Measurements from ENCODE around the gene XRCC3.
"Not testable (repeated sequence)": the region's sequence is repeated elsewhere in the genome, so short reads cannot be mapped to it uniquely, and the experiment has no call there.

XRCC3 gene

GRCh38 chr14:103692159-103692558 is 23.1 kb downstream of the XRCC3 start:
- DNase-seq, result no peak

GRCh38 chr14:103691655-103692054 is 23.6 kb downstream of the XRCC3 start:
- DNase-seq, result not testable (repeated sequence)

DNA sequence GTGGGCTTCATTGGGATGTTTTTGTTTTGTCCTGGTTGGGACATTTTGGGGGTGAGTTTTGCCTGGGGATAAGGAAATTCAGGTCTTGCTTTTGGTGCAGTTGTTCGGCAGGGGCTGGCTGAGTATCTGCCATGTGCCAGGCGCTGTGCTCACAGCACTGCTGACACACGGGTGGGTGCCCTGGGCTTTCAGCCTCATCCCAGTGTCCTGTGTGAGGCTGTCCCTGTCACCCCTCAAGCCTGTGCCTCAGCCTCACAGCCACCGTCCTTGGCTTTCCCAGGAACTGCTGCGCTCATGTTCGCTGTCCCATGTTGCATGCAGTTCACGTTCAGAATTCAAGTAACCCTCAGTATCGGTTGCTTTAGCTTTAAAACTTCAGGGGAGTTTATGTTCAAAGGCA is 24.9 kb downstream of the XRCC3 start:
- DNase-seq, result no peak

- no peak for DNase-seq
Observed at GRCh38 chr14:103688906-103689902, 26.0 kb downstream of the XRCC3 start.

GRCh38 chr14:103688441-103688840 is 26.8 kb downstream of the XRCC3 start:
- no peak for DNase-seq

- DNase-seq, result no peak
Observed at GRCh38 chr14:103687712-103688111, 27.5 kb downstream of the XRCC3 start.

- no peak for DNase-seq
Observed at GRCh38 chr14:103686831-103687485, 28.3 kb downstream of the XRCC3 start.

- DNase-seq, result no peak
Observed at GRCh38 chr14:103685276-103686211, 29.7 kb downstream of the XRCC3 start.

DNA sequence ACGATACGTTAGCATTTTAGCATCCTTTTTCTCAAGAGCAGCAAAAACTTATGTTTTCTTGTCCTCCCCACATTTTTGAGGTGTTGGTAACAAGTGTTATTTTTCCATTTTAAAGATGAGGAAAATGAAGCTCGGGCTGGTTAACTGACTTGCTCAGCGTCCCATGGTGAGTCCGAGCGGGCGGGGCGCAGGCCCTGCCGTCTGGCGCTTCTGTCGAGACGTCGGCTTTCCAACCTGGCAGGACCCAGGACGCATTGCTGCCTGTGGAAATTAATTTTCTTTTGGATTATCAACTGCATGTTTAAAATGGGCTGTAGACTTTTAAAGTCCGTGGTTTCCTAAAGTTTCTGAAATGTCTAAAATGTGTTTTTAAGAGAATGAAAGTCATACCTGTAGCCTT is 30.4 kb downstream of the XRCC3 start:
- DNase-seq, result no peak

DNA sequence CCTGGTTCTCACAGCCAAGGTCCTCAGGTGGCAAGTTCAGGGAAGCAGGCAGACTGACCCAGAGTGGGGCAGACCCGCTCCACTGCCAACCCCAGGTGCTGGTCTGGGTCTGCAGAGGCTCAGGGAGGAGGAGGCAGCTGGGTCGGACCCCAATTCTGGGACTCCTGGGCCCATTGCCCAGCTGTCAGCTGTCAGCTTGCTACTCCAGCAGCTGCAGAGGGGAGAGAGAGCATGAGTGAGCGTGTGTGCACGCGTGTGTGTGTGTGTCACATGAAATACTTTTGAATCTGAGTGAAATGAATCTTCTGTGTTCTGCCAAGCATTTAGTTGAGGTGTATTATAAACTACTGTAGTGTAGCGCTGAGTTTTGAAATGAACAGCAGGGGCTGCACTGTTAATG is 30.8 kb downstream of the XRCC3 start:
- no peak for DNase-seq

- no peak for DNase-seq
Observed at GRCh38 chr14:103683139-103683538, 32.1 kb downstream of the XRCC3 start.

- no peak for DNase-seq
Observed at GRCh38 chr14:103680491-103681231, 34.6 kb downstream of the XRCC3 start.

DNA sequence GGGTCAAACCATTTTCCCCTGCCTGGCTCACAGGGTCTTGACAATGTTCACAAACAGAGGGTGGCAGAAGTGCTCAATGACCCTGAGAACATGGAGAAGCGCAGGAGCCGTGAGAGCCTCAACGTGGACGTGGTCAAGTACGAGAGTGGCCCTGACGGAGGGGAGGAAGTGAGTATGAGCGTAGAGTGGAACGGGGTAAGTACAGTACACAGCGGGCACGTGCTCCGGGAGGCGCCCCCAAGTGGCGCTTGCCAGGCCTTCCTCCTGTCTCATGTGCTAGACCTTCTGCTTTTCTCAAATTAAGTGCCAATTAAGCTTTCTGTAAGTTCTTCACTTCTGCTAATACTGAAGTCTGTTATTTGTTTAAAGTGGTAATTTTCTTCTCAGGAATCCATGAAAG is 35.9 kb downstream of the XRCC3 start:
- no peak for DNase-seq

GRCh38 chr14:103676881-103677675 is 38.2 kb downstream of the XRCC3 start:
- no peak for DNase-seq

- DNase-seq, result no peak
Observed at GRCh38 chr14:103675957-103676356, 39.3 kb downstream of the XRCC3 start.

DNA sequence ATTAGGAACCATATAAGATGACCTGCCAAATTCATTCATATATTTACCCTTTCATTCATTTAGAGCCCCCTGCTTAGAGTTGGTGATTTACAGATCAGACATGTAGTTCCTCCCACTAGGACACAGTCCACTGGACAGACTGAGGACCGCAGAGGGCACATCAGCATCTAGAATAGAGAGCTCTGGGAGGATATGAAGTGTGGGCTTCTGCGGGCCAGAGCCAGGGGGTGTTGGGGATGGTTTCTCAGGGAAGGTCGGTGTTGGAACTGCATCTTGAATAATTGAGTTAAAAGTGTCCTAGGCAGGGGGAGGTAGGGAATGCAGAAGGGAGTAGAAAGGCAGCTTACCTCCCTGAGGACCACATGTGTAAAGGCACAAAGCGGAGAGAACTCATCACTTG is 43.3 kb downstream of the XRCC3 start:
- DNase-seq, result no peak

- no peak for DNase-seq
Observed at GRCh38 chr14:103669370-103669769, 45.9 kb downstream of the XRCC3 start.

- no peak for DNase-seq
Observed at GRCh38 chr14:103668117-103668516, 47.1 kb downstream of the XRCC3 start.

DNA sequence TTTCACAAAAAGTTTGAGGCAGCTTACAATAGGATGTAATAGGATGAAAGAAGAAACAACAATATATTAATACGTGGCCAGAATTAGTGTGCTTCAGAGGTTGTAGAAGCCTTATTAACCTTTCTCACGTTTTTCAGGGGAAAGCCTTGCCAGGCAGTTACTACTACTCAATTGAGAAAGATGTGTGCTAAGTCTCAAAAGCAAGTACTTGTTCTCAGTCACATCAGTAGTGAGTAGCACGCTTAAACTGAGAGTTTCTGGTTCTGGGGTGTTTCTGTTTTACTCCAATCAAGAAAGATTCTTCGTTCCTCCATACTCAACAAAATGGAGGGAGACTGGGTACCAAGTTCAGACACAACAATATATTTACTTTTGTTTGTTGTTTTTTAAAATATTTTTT is 47.6 kb downstream of the XRCC3 start:
- no peak for DNase-seq

DNA sequence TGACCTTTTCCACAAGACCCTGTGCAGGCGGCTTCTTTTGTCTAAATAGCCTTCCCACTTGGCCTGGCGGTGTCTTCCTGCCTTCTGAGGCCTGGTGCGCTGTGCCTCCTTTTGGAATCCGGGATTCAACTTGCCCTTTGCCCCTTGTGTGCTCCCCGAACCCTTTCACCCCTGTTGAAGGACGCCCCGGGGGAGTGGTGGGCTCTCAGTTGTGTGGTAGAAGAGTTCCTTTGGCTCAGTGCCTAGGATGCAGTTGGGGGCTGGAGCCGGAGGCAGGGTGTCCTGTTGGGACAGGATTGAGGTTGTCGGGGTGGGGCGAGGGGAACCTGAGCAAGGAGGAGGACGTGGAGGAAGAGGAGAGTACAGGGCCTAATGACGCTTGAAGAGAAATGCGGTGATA is 51.7 kb downstream of the XRCC3 start:
- no peak for DNase-seq

DNA sequence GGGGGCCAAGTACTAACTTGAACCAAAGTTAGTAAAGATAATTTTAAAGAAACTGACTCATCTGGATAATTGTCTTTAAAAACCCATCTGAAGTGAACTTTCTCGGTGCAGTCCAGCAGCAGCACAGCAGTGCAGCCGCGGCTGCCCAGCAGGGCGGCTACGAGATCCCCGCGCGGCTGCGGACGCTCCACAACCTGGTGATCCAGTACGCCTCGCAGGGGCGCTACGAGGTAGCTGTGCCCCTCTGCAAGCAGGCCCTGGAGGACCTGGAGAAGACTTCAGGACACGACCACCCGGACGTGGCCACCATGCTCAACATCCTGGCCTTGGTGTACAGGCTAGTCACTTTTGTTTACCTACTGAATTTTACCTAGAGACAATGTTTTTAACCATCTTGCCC is 52.7 kb downstream of the XRCC3 start:
- DNase-seq, result no peak
